C4-2B (cell line): Measurements from ENCODE around the gene C2orf72.

Experiments used
- ZFX ChIP-seq: fragments of 450-650 bp; IDR thresholded peaks from 2 replicates; pipeline ENCODE4 v1.6.1; 2017
- TF ChIP-seq, protein P1 (sequence below): fragments of 450-650 bp; conservative IDR thresholded peaks from 2 replicates; pipeline ENCODE4 v1.5.1; 2017; ENCODE audit warnings: mild to moderate bottlenecking

DNA sequence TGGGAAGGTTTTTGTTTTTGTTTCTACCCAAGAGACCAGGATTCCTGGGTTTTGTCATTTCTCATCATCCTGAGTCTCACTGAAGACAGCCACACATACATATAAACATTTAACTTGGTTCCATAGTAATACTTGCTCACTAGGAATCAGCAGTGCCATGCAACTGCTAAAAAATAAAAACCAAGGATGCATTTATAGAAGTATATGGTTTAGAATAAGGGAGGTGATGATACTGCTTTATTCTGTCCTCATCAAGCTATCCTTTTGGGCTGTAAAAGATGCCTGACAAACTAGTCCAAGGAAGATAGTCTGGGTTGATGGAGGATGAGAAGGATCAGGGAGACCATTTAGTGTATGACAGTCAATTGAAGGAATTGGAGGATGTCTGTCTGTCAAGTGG, 40.7 kb upstream of the C2orf72 start:
- TF ChIP-seq, protein P1, sequence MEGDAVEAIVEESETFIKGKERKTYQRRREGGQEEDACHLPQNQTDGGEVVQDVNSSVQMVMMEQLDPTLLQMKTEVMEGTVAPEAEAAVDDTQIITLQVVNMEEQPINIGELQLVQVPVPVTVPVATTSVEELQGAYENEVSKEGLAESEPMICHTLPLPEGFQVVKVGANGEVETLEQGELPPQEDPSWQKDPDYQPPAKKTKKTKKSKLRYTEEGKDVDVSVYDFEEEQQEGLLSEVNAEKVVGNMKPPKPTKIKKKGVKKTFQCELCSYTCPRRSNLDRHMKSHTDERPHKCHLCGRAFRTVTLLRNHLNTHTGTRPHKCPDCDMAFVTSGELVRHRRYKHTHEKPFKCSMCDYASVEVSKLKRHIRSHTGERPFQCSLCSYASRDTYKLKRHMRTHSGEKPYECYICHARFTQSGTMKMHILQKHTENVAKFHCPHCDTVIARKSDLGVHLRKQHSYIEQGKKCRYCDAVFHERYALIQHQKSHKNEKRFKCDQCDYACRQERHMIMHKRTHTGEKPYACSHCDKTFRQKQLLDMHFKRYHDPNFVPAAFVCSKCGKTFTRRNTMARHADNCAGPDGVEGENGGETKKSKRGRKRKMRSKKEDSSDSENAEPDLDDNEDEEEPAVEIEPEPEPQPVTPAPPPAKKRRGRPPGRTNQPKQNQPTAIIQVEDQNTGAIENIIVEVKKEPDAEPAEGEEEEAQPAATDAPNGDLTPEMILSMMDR: no peak
- TF ChIP-seq ZFX: no peak
